PC-9 (cell line): ENCODE data around the gene TRABD2B.

ENCODE experiments used
- EZH2 ChIP-seq: fragments of 200-600 bp; sonication (generic); IDR thresholded peaks from 2 replicates; pipeline ENCODE4 v1.8.0; 2017; ENCODE audit warnings: antibody characterized with exemption, low read depth
- TF ChIP-seq, protein P1 (sequence below): fragments of 200-600 bp; sonication (generic); conservative IDR thresholded peaks from 2 replicates; pipeline ENCODE4 v1.6.1; 2017; ENCODE audit warnings: mixed run types, antibody characterized with exemption, mild to moderate bottlenecking, moderate library complexity

DNA sequence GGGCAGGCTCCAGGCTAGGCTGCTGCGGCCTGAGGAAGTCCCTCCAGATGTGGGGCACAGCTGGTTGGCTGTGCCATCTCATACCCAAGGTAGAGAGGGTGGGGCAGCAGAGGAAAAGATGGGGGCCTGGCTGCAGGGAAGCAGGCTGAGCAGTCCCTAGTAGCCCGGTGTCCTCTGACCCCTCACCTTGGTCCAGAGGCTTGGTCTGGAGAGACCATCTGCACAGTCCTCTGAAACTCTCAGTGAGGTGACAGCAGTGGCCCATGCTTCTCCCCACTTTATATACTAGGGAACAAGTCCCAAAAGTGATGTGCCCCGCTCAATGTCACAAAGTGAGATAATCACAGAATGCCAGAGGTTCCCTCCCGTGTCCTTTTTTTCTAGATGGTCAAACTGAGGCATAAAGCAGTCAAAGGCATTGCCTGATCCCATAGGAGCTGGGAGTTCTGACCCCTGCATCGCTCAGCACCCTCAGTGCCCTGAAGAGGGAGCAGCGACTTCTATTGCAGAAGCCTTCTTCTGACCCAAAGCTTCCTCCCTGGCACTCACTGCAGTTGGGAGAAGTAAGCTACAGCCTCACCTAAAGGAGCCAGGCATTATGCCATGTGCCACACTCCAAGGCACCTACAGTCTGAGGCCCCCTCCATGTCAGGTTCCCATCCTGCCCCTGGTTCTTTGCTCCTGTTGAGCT lies 45.5 kb downstream of the TRABD2B start:
- TF ChIP-seq, protein P1, sequence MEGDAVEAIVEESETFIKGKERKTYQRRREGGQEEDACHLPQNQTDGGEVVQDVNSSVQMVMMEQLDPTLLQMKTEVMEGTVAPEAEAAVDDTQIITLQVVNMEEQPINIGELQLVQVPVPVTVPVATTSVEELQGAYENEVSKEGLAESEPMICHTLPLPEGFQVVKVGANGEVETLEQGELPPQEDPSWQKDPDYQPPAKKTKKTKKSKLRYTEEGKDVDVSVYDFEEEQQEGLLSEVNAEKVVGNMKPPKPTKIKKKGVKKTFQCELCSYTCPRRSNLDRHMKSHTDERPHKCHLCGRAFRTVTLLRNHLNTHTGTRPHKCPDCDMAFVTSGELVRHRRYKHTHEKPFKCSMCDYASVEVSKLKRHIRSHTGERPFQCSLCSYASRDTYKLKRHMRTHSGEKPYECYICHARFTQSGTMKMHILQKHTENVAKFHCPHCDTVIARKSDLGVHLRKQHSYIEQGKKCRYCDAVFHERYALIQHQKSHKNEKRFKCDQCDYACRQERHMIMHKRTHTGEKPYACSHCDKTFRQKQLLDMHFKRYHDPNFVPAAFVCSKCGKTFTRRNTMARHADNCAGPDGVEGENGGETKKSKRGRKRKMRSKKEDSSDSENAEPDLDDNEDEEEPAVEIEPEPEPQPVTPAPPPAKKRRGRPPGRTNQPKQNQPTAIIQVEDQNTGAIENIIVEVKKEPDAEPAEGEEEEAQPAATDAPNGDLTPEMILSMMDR, result no peak; the same call in 1 of the 2 replicates
- TF ChIP-seq EZH2, result no peak
